Endothelial cell (in vitro differentiated cells): ENCODE results near the gene PSMC3IP. TPM values are rescaled to one million over a fixed set of nuclear protein-coding genes. Genes with fewer than 3 reads are reported as not detected.

ENCODE experiments used
- DNase-seq: peaks from one replicate; pipeline ENCODE4 v3.0.0; 2021; ENCODE audit warnings: low spot score
- H3K27ac Mint-ChIP-seq: one replicate; pipeline ENCODE4 v1.8.0; 2021; ENCODE audit warnings: mixed read lengths, inconsistent platforms; ENCODE audit not compliant: unreplicated experiment
- H3K27me3 Mint-ChIP-seq: one replicate; pipeline ENCODE4 v1.8.0; 2021; ENCODE audit warnings: mild to moderate bottlenecking, moderate library complexity, mixed read lengths, inconsistent platforms; ENCODE audit not compliant: unreplicated experiment
- H3K36me3 Mint-ChIP-seq: one replicate; pipeline ENCODE4 v1.8.0; 2021; ENCODE audit warnings: mild to moderate bottlenecking, low read depth, mixed read lengths, inconsistent platforms; ENCODE audit not compliant: unreplicated experiment
- H3K4me1 Mint-ChIP-seq: one replicate; pipeline ENCODE4 v1.8.0; 2021; ENCODE audit warnings: mild to moderate bottlenecking, mixed read lengths, inconsistent platforms; ENCODE audit not compliant: unreplicated experiment
- H3K4me3 Mint-ChIP-seq: one replicate; pipeline ENCODE4 v1.8.0; 2021; ENCODE audit warnings: mild to moderate bottlenecking, mixed read lengths, inconsistent platforms; ENCODE audit not compliant: unreplicated experiment
- H3K9me3 Mint-ChIP-seq: one replicate; pipeline ENCODE4 v1.8.0; 2021; ENCODE audit warnings: mixed read lengths, inconsistent platforms; ENCODE audit not compliant: unreplicated experiment
- total RNA-seq: library from RNA; stranded (reverse); fragmentation: NEBNext Ultra II Directional; extraction: Animal tissue kit (Norgen Biotek cat#: 25700); gene quantifications from one replicate; pipeline ENCODE4 v1.2.1, GENCODE V29; 2021; ENCODE audit not compliant: unreplicated experiment
- TF ChIP-seq, protein P1 (sequence below): fragments of 200-600 bp; sonication (generic); IDR thresholded peaks from one replicate; pipeline ENCODE4 v1.5.0; 2021; ENCODE audit warnings: antibody characterized with exemption; ENCODE audit not compliant: unreplicated experiment

Gene PSMC3IP
- total RNA-seq, 1 donor from 2014 or later: 8.0 TPM

DNA sequence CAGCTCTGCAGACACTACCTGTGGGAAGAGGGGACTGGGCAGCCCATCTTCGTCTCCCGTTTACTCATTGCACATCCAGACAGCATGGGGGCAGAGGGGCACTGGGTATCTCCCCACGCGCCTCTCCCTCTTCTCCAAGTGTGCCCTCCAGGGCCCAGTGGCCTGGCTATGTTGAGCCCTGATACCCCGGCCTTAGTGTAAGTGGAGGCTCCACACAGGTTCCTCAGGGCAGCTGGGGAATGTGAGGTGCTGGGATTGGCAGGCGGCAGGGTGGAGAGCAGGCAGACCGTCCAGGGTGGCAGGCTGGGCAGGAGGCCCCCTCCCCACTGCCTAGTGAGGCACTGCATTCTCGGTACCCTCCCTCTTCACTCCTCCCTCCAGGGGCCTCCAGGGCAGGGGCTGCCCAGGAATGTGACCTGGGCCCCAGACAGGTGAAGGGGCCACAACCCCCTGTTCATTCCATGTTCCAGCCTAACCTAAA, 54.7 kb downstream of the PSMC3IP start:
- TF ChIP-seq, protein P1, sequence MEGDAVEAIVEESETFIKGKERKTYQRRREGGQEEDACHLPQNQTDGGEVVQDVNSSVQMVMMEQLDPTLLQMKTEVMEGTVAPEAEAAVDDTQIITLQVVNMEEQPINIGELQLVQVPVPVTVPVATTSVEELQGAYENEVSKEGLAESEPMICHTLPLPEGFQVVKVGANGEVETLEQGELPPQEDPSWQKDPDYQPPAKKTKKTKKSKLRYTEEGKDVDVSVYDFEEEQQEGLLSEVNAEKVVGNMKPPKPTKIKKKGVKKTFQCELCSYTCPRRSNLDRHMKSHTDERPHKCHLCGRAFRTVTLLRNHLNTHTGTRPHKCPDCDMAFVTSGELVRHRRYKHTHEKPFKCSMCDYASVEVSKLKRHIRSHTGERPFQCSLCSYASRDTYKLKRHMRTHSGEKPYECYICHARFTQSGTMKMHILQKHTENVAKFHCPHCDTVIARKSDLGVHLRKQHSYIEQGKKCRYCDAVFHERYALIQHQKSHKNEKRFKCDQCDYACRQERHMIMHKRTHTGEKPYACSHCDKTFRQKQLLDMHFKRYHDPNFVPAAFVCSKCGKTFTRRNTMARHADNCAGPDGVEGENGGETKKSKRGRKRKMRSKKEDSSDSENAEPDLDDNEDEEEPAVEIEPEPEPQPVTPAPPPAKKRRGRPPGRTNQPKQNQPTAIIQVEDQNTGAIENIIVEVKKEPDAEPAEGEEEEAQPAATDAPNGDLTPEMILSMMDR: no peak
- Mint-ChIP-seq H3K9me3 (no peaks in the 10 kb centered on the region), H3K4me3 (peak overlapping the region; percentile 47), H3K4me1 (peaks cover 63% of the 10 kb centered on the region), H3K27me3 (peaks cover 17% of the 10 kb centered on the region), H3K27ac (peak overlapping the region; percentile 57), H3K36me3 (peaks cover 29% of the 10 kb centered on the region)
- no peak for DNase-seq

Other genes starting within 250 kb of the PSMC3IP start
- 160 TPM for gene STAT3, start 189.3 kb downstream of the PSMC3IP start, total RNA-seq
- 334 TPM for gene CAVIN1, start 154.5 kb downstream of the PSMC3IP start, total RNA-seq
- 103 TPM for gene ATP6V0A1, start 118.9 kb downstream of the PSMC3IP start, total RNA-seq
- 24.2 TPM for gene NAGLU, start 41.5 kb downstream of the PSMC3IP start, total RNA-seq
- 0.64 TPM for gene HSD17B1, start 24.8 kb downstream of the PSMC3IP start, total RNA-seq
- 66.3 TPM for gene COASY, start 15.6 kb downstream of the PSMC3IP start, total RNA-seq
- gene MLX, start 10.6 kb downstream of the PSMC3IP start, total RNA-seq: 45.9 TPM
- 92.1 TPM for gene RETREG3, start 31.6 kb upstream of the PSMC3IP start, total RNA-seq
- gene TUBG1, start 32.0 kb upstream of the PSMC3IP start, total RNA-seq: 54.5 TPM
- gene TUBG2, start 81.6 kb upstream of the PSMC3IP start, total RNA-seq: 19.7 TPM
- 25.2 TPM for gene PLEKHH3, start 99.3 kb upstream of the PSMC3IP start, total RNA-seq
- 1.2 TPM for gene CCR10, start 104.1 kb upstream of the PSMC3IP start, total RNA-seq
- gene CNTNAP1, start 104.8 kb upstream of the PSMC3IP start, total RNA-seq: 8.9 TPM
- gene EZH1, start 167.3 kb upstream of the PSMC3IP start, total RNA-seq: 31.7 TPM
- gene RAMP2, start 183.5 kb upstream of the PSMC3IP start, total RNA-seq: 630 TPM
- gene VPS25, start 195.7 kb upstream of the PSMC3IP start, total RNA-seq: 39.4 TPM
- gene WNK4, start 202.9 kb upstream of the PSMC3IP start, total RNA-seq: 8.9 TPM
- gene COA3, start 221.0 kb upstream of the PSMC3IP start, total RNA-seq: 60.3 TPM
- 0.59 TPM for gene CNTD1, start 221.1 kb upstream of the PSMC3IP start, total RNA-seq
- 66.4 TPM for gene BECN1, start 246.6 kb upstream of the PSMC3IP start, total RNA-seq